HepG2 (cell line): ENCODE data around the gene ALK. TPM values are rescaled to one million over a fixed set of nuclear protein-coding genes. Genes with fewer than 3 reads are reported as not detected.

Experiments used
- ATAC-seq: fragments of 200-7000 bp; cut with Tn5 transposase; 3 replicates; pipeline ENCODE4 v1.9.1; 2020; ENCODE audit warnings: mild to moderate bottlenecking, moderate library complexity
- BruUV-seq: library from RNA; stranded (reverse); fragments of 400-500 nt; replicated peaks from 2 replicates; lab custom pipeline; 2021; lab: Mats Ljungman, UMichigan
- CTCF ChIA-PET: fragments of 300-600 bp; formaldehyde crosslinking; extraction: SDS; loops from one replicate; lab custom pipeline; 2021; ENCODE audit warnings: low total read pairs, inconsistent platforms, low intra/inter-chr PET ratio; lab: Yijun Ruan, JAX
- POLR2A ChIA-PET: fragments of 350-600 bp; sonication (Branson Sonifier 250); formaldehyde crosslinking; loops from one replicate; lab custom pipeline; 2020; ENCODE audit warnings: antibody characterized with exemption, inconsistent platforms; lab: Yijun Ruan, JAX
- DNase-seq: peaks from one replicate; pipeline ENCODE4 v3.0.0-alpha.2; 2015; ENCODE audit warnings: low spot score
- FAIRE-seq: peaks from 3 replicates; lab custom pipeline; 2011; peaks lifted over from hg19 to GRCh38; lab: Jason Lieb, UNC
- H2AFZ ChIP-seq: one replicate; pipeline ENCODE4 v1.6.1; 2011; ENCODE audit warnings: low read length, inconsistent platforms
- H3K27ac ChIP-seq: fragments of 300-600 bp; 3 replicates; pipeline ENCODE4 v1.8.0; 2011; ENCODE audit warnings: mixed run types, mild to moderate bottlenecking, mixed read lengths, low read length, inconsistent platforms; ENCODE audit not compliant: insufficient read depth; ENCODE audit errors: extremely low read length
- H3K27me3 ChIP-seq, 2 experiments: fragments of 200-600 bp in 1 of 2; 2 replicates in 1 of 2; 3 replicates in 1 of 2; pipeline versions ENCODE4 v1.6.0 to v1.8.0; 2011; ENCODE audit warnings: low read length in 2 of 2, mild to moderate bottlenecking in 2 of 2, moderate library complexity in 2 of 2, inconsistent platforms in 1 of 2; ENCODE audit not compliant: insufficient read depth in 2 of 2, control insufficient read depth in 1 of 2
- H3K36me3 ChIP-seq, 2 experiments: fragments of 200-600 bp in 1 of 2; replicated peaks in 1 of 2; 2 replicates in 1 of 2; 3 replicates in 1 of 2; pipeline versions ENCODE4 v1.5.1 to v1.8.0; 2011; ENCODE audit warnings: low read length in 2 of 2, inconsistent platforms in 1 of 2; ENCODE audit not compliant: insufficient read depth in 2 of 2, control insufficient read depth in 1 of 2
- H3K4me1 ChIP-seq: 2 replicates; pipeline ENCODE4 v1.5.1; 2012; ENCODE audit warnings: low read length, inconsistent platforms; ENCODE audit not compliant: insufficient read depth
- H3K4me2 ChIP-seq: 2 replicates; pipeline ENCODE4 v1.6.0; 2011; ENCODE audit warnings: low read depth, low read length, inconsistent platforms
- H3K4me3 ChIP-seq, 3 experiments: fragments of 200-600 bp in 1 of 3; sonication (generic), shearing (Covaris generic) in 1 of 3; replicated peaks in 1 of 3; 2 replicates each; pipeline ENCODE4 v1.5.1; 2011 to 2016; ENCODE audit warnings: low read length in 3 of 3, inconsistent platforms in 2 of 3, low read depth in 2 of 3, mild to moderate bottlenecking in 2 of 3, control low read depth in 1 of 3, mixed read lengths in 1 of 3; ENCODE audit not compliant: insufficient read depth in 1 of 3
- H3K79me2 ChIP-seq: one replicate; pipeline ENCODE4 v1.6.1; 2011; ENCODE audit warnings: low read length, inconsistent platforms; ENCODE audit not compliant: insufficient read depth
- H3K9ac ChIP-seq: 2 replicates; pipeline ENCODE4 v1.6.0; 2011; ENCODE audit warnings: mild to moderate bottlenecking, low read depth, low read length, inconsistent platforms; ENCODE audit not compliant: insufficient read depth
- H3K9me3 ChIP-seq: 2 replicates; pipeline ENCODE4 v1.5.1; 2012; ENCODE audit warnings: mild to moderate bottlenecking, low read length
- H4K20me1 ChIP-seq: 2 replicates; pipeline ENCODE4 v1.6.0; 2011; ENCODE audit warnings: inconsistent platforms, mild to moderate bottlenecking, low read length, moderate library complexity; ENCODE audit not compliant: insufficient read depth
- CBX1 ChIP-seq: IDR thresholded peaks from one replicate; pipeline ENCODE4 v1.6.1; 2016; ENCODE audit warnings: antibody characterized with exemption, low read depth
- CEBPB ChIP-seq: IDR thresholded peaks from 2 replicates; pipeline ENCODE4 v1.6.1; 2011; ENCODE audit warnings: low read depth, low read length, improper control_type of control experiment, borderline replicate concordance
- CEBPG ChIP-seq: IDR thresholded peaks from 2 replicates; pipeline ENCODE4 v1.6.1; 2016
- MIER3 ChIP-seq: IDR thresholded peaks from 2 replicates; pipeline ENCODE4 v1.6.1; 2016; ENCODE audit warnings: missing compliant biosample characterization, borderline replicate concordance
- NCOR1 ChIP-seq: fragments of 200-600 bp; sonication (generic); IDR thresholded peaks from 2 replicates; pipeline ENCODE4 v1.7.0; 2017; ENCODE audit warnings: antibody characterized with exemption, low read length, borderline replicate concordance
- SKI ChIP-seq: fragments of 450-650 bp; IDR thresholded peaks from one replicate; pipeline ENCODE4 v1.6.1; 2018; ENCODE audit warnings: mild to moderate bottlenecking; ENCODE audit not compliant: partially characterized antibody
- STAT5B ChIP-seq: sonication (generic); formaldehyde crosslinking; IDR thresholded peaks from 2 replicates; pipeline ENCODE4 v1.4.0; 2020; ENCODE audit warnings: missing genetic modification reagents
- ZMYM4 ChIP-seq: sonication (generic); formaldehyde crosslinking; IDR thresholded peaks from 2 replicates; pipeline ENCODE4 v1.8.1; 2023; ENCODE audit warnings: mild to moderate bottlenecking, missing genetic modification reagents
- ZNF232 ChIP-seq: sonication (generic); formaldehyde crosslinking; IDR thresholded peaks from 2 replicates; pipeline ENCODE4 v1.4.0; 2020; ENCODE audit warnings: missing genetic modification reagents, borderline replicate concordance
- ZNF253 ChIP-seq: sonication (generic); formaldehyde crosslinking; IDR thresholded peaks from 2 replicates; pipeline ENCODE4 v1.8.0; 2022; ENCODE audit warnings: mild to moderate bottlenecking, missing genetic modification reagents, borderline replicate concordance
- ZNF263 ChIP-seq: sonication (generic); formaldehyde crosslinking; IDR thresholded peaks from 2 replicates; pipeline ENCODE4 v1.4.0; 2020; ENCODE audit warnings: missing genetic modification reagents
- ZNF383 ChIP-seq: sonication (generic); formaldehyde crosslinking; IDR thresholded peaks from 2 replicates; pipeline ENCODE4 v1.4.0; 2020; ENCODE audit warnings: missing genetic modification reagents, mild to moderate bottlenecking, borderline replicate concordance
- ZNF432 ChIP-seq: sonication (generic); formaldehyde crosslinking; IDR thresholded peaks from 2 replicates; pipeline ENCODE4 v1.5.0; 2020; ENCODE audit warnings: missing genetic modification reagents, mild to moderate bottlenecking, borderline replicate concordance
- ZNF850 ChIP-seq: sonication (generic); formaldehyde crosslinking; conservative IDR thresholded peaks from 2 replicates; pipeline ENCODE4 v1.9.0; 2021; ENCODE audit warnings: mild to moderate bottlenecking, missing genetic modification reagents
- ZSCAN9 ChIP-seq: IDR thresholded peaks from 2 replicates; pipeline ENCODE4 v1.6.1; 2016; ENCODE audit warnings: borderline replicate concordance
- WGBS: methylation state at CpG from one replicate; pipeline ENCODE4 v1.1.6; 2017; ENCODE audit warnings: low lambda C conversion rate; 5-methylcytosine and 5-hydroxymethylcytosine counted together
- in situ Hi-C: cut with HindIII; loops from 2 replicates; pipeline ENCODE4 v1.10.0; 2017; ENCODE audit warnings: low pct_unique_long_range_greater_than_20kb; ENCODE audit not compliant: extremely low pct_ligation_motif_present
- intact Hi-C: fragments of 100-400 bp; cut with micrococcal nuclease; formaldehyde crosslinking; loops from one replicate; pipeline ENCODE4 v1.10.0; 2022; ENCODE audit not compliant: unreplicated experiment
- polyA plus RNA-seq, 8 experiments: library from polyadenylated mRNA; depleted of rRNA in 3 of 8; stranded (reverse) in 7 of 8; unstranded in 1 of 8; fragments of >200 nt; fragmentation: Illumina TruSeq in 4 of 8; extraction: Trizol in 4 of 8; gene quantifications; 2 replicates each; pipeline versions ENCODE4 v1.2.1 to v1.2.3, GENCODE V29; 2011 to 2016; ENCODE audit warnings: low read depth in 4 of 8, missing spikeins in 1 of 8, mixed read lengths in 1 of 8; ENCODE audit not compliant: insufficient read depth in 1 of 8
- total RNA-seq, 5 experiments: library from RNA; depleted of rRNA; stranded (reverse); fragments of >200 nt; fragmentation: Illumina TruSeq; extraction: Trizol; gene quantifications; 2 replicates each; pipeline ENCODE4 v1.2.3, GENCODE V29; 2016; ENCODE audit warnings: low read depth in 1 of 5
- TF ChIP-seq, protein P1 (sequence below): sonication (generic); formaldehyde crosslinking; IDR thresholded peaks from 2 replicates; pipeline ENCODE4 v1.9.0; 2021; ENCODE audit warnings: missing genetic modification reagents, mild to moderate bottlenecking, borderline replicate concordance
- TF ChIP-seq, protein P2 (sequence below): sonication (generic); formaldehyde crosslinking; IDR thresholded peaks from 2 replicates; pipeline ENCODE4 v1.4.0; 2020; ENCODE audit warnings: missing genetic modification reagents, low read depth, mild to moderate bottlenecking, borderline replicate concordance
- TF ChIP-seq, protein P3 (sequence below): sonication (generic); formaldehyde crosslinking; IDR thresholded peaks from 2 replicates; pipeline ENCODE4 v1.5.1; 2020; ENCODE audit warnings: mild to moderate bottlenecking, missing genetic modification reagents

The ALK gene
- total and polyA plus RNA-seq, 2 of the 13 experiments (the other 11 are each of a cell fraction or from before 2014, with no cell fraction given), result not detected

DNA sequence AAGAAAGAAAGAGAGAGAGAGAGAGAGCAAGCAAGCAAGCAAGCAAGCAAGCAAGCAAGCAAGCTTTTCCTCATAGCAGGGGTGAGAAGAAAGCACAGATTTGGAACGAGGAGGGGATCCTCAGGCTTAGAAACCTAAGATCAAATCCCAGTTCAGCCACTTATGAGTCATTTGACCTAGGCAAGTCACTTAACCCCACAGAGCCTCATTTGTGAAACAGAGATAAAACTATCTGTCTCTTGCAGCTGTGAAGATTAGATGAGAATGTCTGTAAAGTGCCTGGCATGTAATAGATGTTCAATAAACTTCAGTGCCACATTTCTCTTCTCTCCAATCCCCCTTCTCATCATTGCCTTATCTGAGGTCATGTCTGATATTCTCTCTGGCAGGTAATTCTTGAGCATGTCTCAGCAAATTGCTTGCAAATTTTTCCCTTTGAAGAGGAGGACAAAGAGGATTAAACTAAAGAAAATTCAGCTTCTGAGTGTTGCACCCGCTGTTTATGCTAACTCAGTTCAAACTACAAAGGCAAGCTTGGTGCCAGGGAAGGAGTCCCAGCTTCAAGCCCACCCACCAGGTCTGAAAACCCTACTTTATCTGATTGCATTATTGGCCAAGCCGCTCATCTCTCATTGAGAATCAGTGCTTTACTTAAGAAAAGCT is 20.3 kb downstream of the ALK start (continued):
- TF ChIP-seq, protein P1, sequence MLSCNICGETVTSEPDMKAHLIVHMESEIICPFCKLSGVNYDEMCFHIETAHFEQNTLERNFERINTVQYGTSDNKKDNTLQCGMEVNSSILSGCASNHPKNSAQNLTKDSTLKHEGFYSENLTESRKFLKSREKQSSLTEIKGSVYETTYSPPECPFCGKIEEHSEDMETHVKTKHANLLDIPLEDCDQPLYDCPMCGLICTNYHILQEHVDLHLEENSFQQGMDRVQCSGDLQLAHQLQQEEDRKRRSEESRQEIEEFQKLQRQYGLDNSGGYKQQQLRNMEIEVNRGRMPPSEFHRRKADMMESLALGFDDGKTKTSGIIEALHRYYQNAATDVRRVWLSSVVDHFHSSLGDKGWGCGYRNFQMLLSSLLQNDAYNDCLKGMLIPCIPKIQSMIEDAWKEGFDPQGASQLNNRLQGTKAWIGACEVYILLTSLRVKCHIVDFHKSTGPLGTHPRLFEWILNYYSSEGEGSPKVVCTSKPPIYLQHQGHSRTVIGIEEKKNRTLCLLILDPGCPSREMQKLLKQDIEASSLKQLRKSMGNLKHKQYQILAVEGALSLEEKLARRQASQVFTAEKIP (CRISPR knock-in tag), result no peak
- TF ChIP-seq NCOR1 (no peak), CEBPG (CRISPR knock-in tag) (no peak), ZMYM4 (CRISPR knock-in tag) (no peak), CBX1 (no peak), STAT5B (no peak)
- TF ChIP-seq, all 625 proteins: peak for 0

DNA sequence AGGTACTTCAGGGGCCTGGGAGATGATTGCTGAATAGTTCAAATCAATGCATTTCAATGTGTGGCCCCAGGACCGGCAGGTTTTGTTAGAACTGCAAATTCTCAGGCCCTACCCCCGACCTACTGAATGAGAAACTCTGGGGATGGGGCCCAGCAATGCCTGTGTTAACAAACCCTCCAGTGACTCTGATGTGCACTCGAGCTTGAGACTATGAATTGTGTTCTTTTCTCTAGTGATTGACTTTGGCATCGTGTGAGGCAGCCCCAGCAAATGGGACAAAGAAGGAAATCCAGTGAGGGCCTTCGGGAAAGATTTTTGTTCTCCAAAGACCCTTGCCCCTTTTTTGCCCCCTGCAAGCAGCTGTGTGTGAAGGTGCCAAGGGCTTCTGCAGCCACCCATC is 22.4 kb downstream of the ALK start:
- WGBS, result 3% methylated on average over 5 of the region's 5 CpGs
- Histone ChIP-seq H3K27ac (no peak overlapping the region), H3K27me3 (peaks cover 2 to 10% of the 10 kb centered on the region in 2 experiments; a peak in 4 of 5 replicates), H4K20me1 (no peaks in the 10 kb centered on the region), H3K4me2 (no peak overlapping the region), H3K4me1 (no peaks in the 10 kb centered on the region), H3K79me2 (no peaks in the 10 kb centered on the region), H3K9me3 (no peaks in the 10 kb centered on the region), H3K9ac (no peak overlapping the region), H3K36me3 (no peaks in the 10 kb centered on the region), H3K4me3 (no peak overlapping the region), H2AFZ (no peak overlapping the region)
- DNase-seq, result no peak
- in situ Hi-C loops, result no loop called here
- FAIRE-seq, result no peak
- no TSS peak for BruUV-seq
- intact Hi-C loops, result no loop called here
- ChIA-PET POLR2A (no interaction called here), CTCF (no interaction called here)
- ATAC-seq, result no peak
- TF ChIP-seq ZNF432 (no peak), SKI (no peak), ZNF383 (CRISPR knock-in tag) (no peak), ZSCAN9 (CRISPR knock-in tag) (no peak), CEBPB (no peak), ZNF232 (CRISPR knock-in tag) (no peak), ZNF850 (CRISPR knock-in tag) (no peak), MIER3 (CRISPR knock-in tag) (no peak), ZNF253 (CRISPR knock-in tag) (no peak), ZNF263 (CRISPR knock-in tag) (no peak)
- TF ChIP-seq, protein P2, sequence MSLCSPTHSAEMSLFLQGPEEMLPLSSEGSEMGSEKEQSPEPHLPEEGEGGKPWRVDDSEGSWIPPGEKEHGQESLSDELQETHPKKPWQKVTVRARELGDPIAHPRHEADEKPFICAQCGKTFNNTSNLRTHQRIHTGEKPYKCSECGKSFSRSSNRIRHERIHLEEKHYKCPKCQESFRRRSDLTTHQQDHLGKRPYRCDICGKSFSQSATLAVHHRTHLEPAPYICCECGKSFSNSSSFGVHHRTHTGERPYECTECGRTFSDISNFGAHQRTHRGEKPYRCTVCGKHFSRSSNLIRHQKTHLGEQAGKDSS (CRISPR knock-in tag), result no peak
- TF ChIP-seq, protein P3, sequence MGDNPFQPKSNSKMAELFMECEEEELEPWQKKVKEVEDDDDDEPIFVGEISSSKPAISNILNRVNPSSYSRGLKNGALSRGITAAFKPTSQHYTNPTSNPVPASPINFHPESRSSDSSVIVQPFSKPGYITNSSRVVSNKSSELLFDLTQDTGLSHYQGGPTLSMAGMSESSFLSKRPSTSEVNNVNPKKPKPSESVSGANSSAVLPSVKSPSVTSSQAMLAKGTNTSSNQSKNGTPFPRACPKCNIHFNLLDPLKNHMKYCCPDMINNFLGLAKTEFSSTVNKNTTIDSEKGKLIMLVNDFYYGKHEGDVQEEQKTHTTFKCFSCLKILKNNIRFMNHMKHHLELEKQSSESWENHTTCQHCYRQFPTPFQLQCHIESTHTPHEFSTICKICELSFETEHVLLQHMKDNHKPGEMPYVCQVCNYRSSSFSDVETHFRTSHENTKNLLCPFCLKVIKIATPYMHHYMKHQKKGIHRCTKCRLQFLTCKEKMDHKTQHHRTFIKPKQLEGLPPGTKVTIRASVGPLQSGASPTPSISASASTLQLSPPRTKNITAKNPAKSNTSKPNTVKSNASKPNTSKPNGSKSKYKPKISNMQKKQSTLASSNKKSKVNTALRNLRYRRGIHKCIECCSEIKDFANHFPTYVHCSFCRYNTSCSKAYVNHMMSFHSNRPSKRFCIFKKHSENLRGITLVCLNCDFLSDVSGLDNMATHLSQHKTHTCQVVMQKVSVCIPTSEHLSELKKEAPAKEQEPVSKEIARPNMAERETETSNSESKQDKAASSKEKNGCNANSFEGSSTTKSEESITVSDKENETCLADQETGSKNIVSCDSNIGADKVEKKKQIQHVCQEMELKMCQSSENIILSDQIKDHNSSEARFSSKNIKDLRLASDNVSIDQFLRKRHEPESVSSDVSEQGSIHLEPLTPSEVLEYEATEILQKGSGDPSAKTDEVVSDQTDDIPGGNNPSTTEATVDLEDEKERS (CRISPR knock-in tag), result no peak
